ENCODE results near the gene SLC6A7.
"Not testable (repeated sequence)": the region's sequence is repeated elsewhere in the genome, so short reads cannot be mapped to it uniquely, and the experiment has no call there.

SLC6A7 gene

GRCh38 chr5:150222906-150223305, 33.0 kb downstream of the SLC6A7 start:
- H3K9me3 Mint-ChIP-seq (ENCODE audit: low read depth): no peaks in the 10 kb centered on the region

GRCh38 chr5:150223474-150223873, 33.6 kb downstream of the SLC6A7 start:
- no peaks in the 10 kb centered on the region for H3K27me3 Mint-ChIP-seq
- no peaks in the 10 kb centered on the region for H3K4me1 Mint-ChIP-seq (ENCODE audit: low read depth)
- no peaks in the 10 kb centered on the region for H3K36me3 Mint-ChIP-seq
- no peak overlapping the region for H3K27ac Mint-ChIP-seq
- H3K9me3 Mint-ChIP-seq (ENCODE audit: low read depth): no peaks in the 10 kb centered on the region
- no peak overlapping the region for H3K4me3 Mint-ChIP-seq

More at GRCh38 chr5:150222906-150223305, 33.0 kb downstream of the SLC6A7 start:
- Mint-ChIP-seq H3K4me1 (ENCODE audit: low read depth) (no peaks in the 10 kb centered on the region), H3K36me3 (no peaks in the 10 kb centered on the region), H3K4me3 (no peak overlapping the region), H3K27ac (no peak overlapping the region), H3K27me3 (peaks cover 1% of the 10 kb centered on the region)

- Mint-ChIP-seq H3K27ac (no peak overlapping the region), H3K36me3 (no peaks in the 10 kb centered on the region), H3K4me3 (no peak overlapping the region), H3K9me3 (ENCODE audit: low read depth) (no peaks in the 10 kb centered on the region), H3K27me3 (no peaks in the 10 kb centered on the region), H3K4me1 (ENCODE audit: low read depth) (no peaks in the 10 kb centered on the region)
These were observed 34.7 kb downstream of the SLC6A7 start for GRCh38 chr5:150224483-150225027.

- H3K4me1 Mint-ChIP-seq (ENCODE audit: low read depth): no peaks in the 10 kb centered on the region
- H3K27me3 Mint-ChIP-seq: no peaks in the 10 kb centered on the region
- no peaks in the 10 kb centered on the region for H3K9me3 Mint-ChIP-seq (ENCODE audit: low read depth)
- no peak overlapping the region for H3K4me3 Mint-ChIP-seq
- no peak overlapping the region for H3K27ac Mint-ChIP-seq
- no peaks in the 10 kb centered on the region for H3K36me3 Mint-ChIP-seq
These were observed 37.2 kb downstream of the SLC6A7 start for GRCh38 chr5:150227036-150227435.

- Mint-ChIP-seq H3K27me3 (no peaks in the 10 kb centered on the region), H3K27ac (no peak overlapping the region), H3K4me1 (ENCODE audit: low read depth) (no peaks in the 10 kb centered on the region), H3K36me3 (no peaks in the 10 kb centered on the region), H3K9me3 (ENCODE audit: low read depth) (no peaks in the 10 kb centered on the region), H3K4me3 (no peak overlapping the region)
These were observed 37.9 kb downstream of the SLC6A7 start for GRCh38 chr5:150227606-150228273.

- Mint-ChIP-seq H3K27ac (no peak overlapping the region), H3K9me3 (ENCODE audit: low read depth) (no peaks in the 10 kb centered on the region), H3K4me3 (no peak overlapping the region), H3K4me1 (ENCODE audit: low read depth) (no peaks in the 10 kb centered on the region), H3K36me3 (no peaks in the 10 kb centered on the region), H3K27me3 (no peaks in the 10 kb centered on the region)
These were observed 39.7 kb downstream of the SLC6A7 start for GRCh38 chr5:150229571-150229970.

GRCh38 chr5:150230842-150231241, 41.0 kb downstream of the SLC6A7 start:
- H3K4me1 Mint-ChIP-seq (ENCODE audit: low read depth): no peaks in the 10 kb centered on the region
- H3K4me3 Mint-ChIP-seq: no peak overlapping the region

GRCh38 chr5:150233706-150234105, 43.8 kb downstream of the SLC6A7 start:
- H3K4me1 Mint-ChIP-seq (ENCODE audit: low read depth); H3K27ac Mint-ChIP-seq; H3K9me3 Mint-ChIP-seq (ENCODE audit: low read depth); H3K36me3 Mint-ChIP-seq; H3K27me3 Mint-ChIP-seq; H3K4me3 Mint-ChIP-seq: not testable (repeated sequence)

More at GRCh38 chr5:150230842-150231241, 41.0 kb downstream of the SLC6A7 start:
- H3K9me3 Mint-ChIP-seq (ENCODE audit: low read depth): no peaks in the 10 kb centered on the region
- H3K27ac Mint-ChIP-seq: no peak overlapping the region
- H3K36me3 Mint-ChIP-seq: no peaks in the 10 kb centered on the region
- no peaks in the 10 kb centered on the region for H3K27me3 Mint-ChIP-seq

GRCh38 chr5:150234576-150235499, 45.0 kb downstream of the SLC6A7 start:
- no peaks in the 10 kb centered on the region for H3K4me1 Mint-ChIP-seq (ENCODE audit: low read depth)
- no peaks in the 10 kb centered on the region for H3K9me3 Mint-ChIP-seq (ENCODE audit: low read depth)
- H3K36me3 Mint-ChIP-seq: no peaks in the 10 kb centered on the region
- no peak overlapping the region for H3K4me3 Mint-ChIP-seq
- H3K27ac Mint-ChIP-seq: no peak overlapping the region
- H3K27me3 Mint-ChIP-seq: no peaks in the 10 kb centered on the region

GRCh38 chr5:150235500-150235854, 45.6 kb downstream of the SLC6A7 start:
- Mint-ChIP-seq H3K36me3 (no peaks in the 10 kb centered on the region), H3K27me3 (no peaks in the 10 kb centered on the region), H3K27ac (no peak overlapping the region), H3K9me3 (ENCODE audit: low read depth) (no peaks in the 10 kb centered on the region), H3K4me1 (ENCODE audit: low read depth) (no peaks in the 10 kb centered on the region), H3K4me3 (no peak overlapping the region)

GRCh38 chr5:150236313-150236712, 46.5 kb downstream of the SLC6A7 start:
- Mint-ChIP-seq H3K4me1 (ENCODE audit: low read depth) (no peaks in the 10 kb centered on the region), H3K36me3 (no peaks in the 10 kb centered on the region), H3K4me3 (no peak overlapping the region), H3K27me3 (no peaks in the 10 kb centered on the region), H3K27ac (no peak overlapping the region), H3K9me3 (ENCODE audit: low read depth) (no peaks in the 10 kb centered on the region)

- Mint-ChIP-seq H3K27me3 (no peaks in the 10 kb centered on the region), H3K4me3 (no peak overlapping the region), H3K27ac (no peak overlapping the region), H3K9me3 (ENCODE audit: low read depth) (no peaks in the 10 kb centered on the region), H3K4me1 (ENCODE audit: low read depth) (no peaks in the 10 kb centered on the region), H3K36me3 (no peaks in the 10 kb centered on the region)
These were observed 47.3 kb downstream of the SLC6A7 start for GRCh38 chr5:150236981-150237754.

GRCh38 chr5:150238646-150239045, 48.8 kb downstream of the SLC6A7 start:
- no peak overlapping the region for H3K27ac Mint-ChIP-seq
- no peaks in the 10 kb centered on the region for H3K27me3 Mint-ChIP-seq
- H3K9me3 Mint-ChIP-seq (ENCODE audit: low read depth): no peaks in the 10 kb centered on the region
- H3K4me3 Mint-ChIP-seq: no peak overlapping the region
- H3K4me1 Mint-ChIP-seq (ENCODE audit: low read depth): no peaks in the 10 kb centered on the region
- no peaks in the 10 kb centered on the region for H3K36me3 Mint-ChIP-seq

GRCh38 chr5:150239099-150239793, 49.4 kb downstream of the SLC6A7 start:
- Mint-ChIP-seq H3K9me3 (ENCODE audit: low read depth) (no peaks in the 10 kb centered on the region), H3K4me3 (no peak overlapping the region), H3K27ac (no peak overlapping the region), H3K36me3 (no peaks in the 10 kb centered on the region), H3K27me3 (no peaks in the 10 kb centered on the region), H3K4me1 (ENCODE audit: low read depth) (no peaks in the 10 kb centered on the region)

Measured in activated naive CD8-positive, alpha-beta T cell (primary cell).